B cell (primary cell): Measurements from ENCODE around the gene CACNA2D1. TPM values are rescaled to one million over a fixed set of nuclear protein-coding genes. Genes with fewer than 3 reads are reported as not detected.

Experiments used
- ATAC-seq: fragments of 200-7000 bp; cut with Tn5 transposase; one replicate; pipeline ENCODE4 v1.10.0; 2021; ENCODE audit warnings: low read depth, mild to moderate bottlenecking, moderate number of reproducible peaks, moderate library complexity
- CTCF ChIA-PET: fragments of 350-600 bp; sonication (Branson Sonifier 250); formaldehyde crosslinking; loops from one replicate; lab custom pipeline; 2021; ENCODE audit warnings: antibody characterized with exemption, inconsistent platforms; lab: Charles Lee
- POLR2A ChIA-PET: fragments of 350-600 bp; sonication (Branson Sonifier 250); formaldehyde crosslinking; loops from one replicate; lab custom pipeline; 2021; ENCODE audit warnings: antibody characterized with exemption; lab: Charles Lee
- DNase-seq: peaks from one replicate; pipeline ENCODE4 v3.0.0; 2013
- H2AFZ ChIP-seq: 2 replicates; pipeline ENCODE4 v1.6.1; 2012; ENCODE audit warnings: mild to moderate bottlenecking, low read depth, low read length; ENCODE audit not compliant: insufficient read depth, poor library complexity, severe bottlenecking
- H3K27ac ChIP-seq, 2 donors: 1 replicate in 1 of 2; 2 replicates in 1 of 2; pipeline ENCODE4 v1.5.1; 2012 to 2013; ENCODE audit warnings: low read length in 2 of 2, mild to moderate bottlenecking in 2 of 2, moderate library complexity in 1 of 2
- H3K27me3 ChIP-seq, 4 experiments: fragments of 200-600 bp in 1 of 4; sonication (generic) in 1 of 4; replicated peaks in 1 of 4; 1 replicate in 2 of 4; 2 replicates in 2 of 4; pipeline versions ENCODE4 v1.6.1 to v1.7.0; 2013 to 2016; ENCODE audit warnings: low read length in 3 of 4, mild to moderate bottlenecking in 2 of 4, mixed read lengths in 1 of 4, moderate library complexity in 1 of 4; ENCODE audit not compliant: insufficient read depth in 4 of 4, control insufficient read depth in 3 of 4; ENCODE audit errors: control extremely low read depth in 1 of 4
- H3K36me3 ChIP-seq, 2 experiments: replicated peaks in 1 of 2; 1 replicate in 1 of 2; 2 replicates in 1 of 2; pipeline versions ENCODE4 v1.6.1 to v1.7.1; 2013; ENCODE audit warnings: low read length in 1 of 2; ENCODE audit not compliant: insufficient read depth in 2 of 2, control insufficient read depth in 1 of 2; ENCODE audit errors: control extremely low read depth in 1 of 2, extremely low read depth in 1 of 2
- H3K4me1 ChIP-seq, 2 donors: fragments of 200-600 bp in 1 of 2; sonication (generic) in 1 of 2; 1 replicate in 1 of 2; 2 replicates in 1 of 2; pipeline versions ENCODE4 v1.5.1 to v1.6.1; 2013 to 2017; ENCODE audit warnings: low read length in 2 of 2; ENCODE audit not compliant: control insufficient read depth in 2 of 2, insufficient read depth in 2 of 2
- H3K4me2 ChIP-seq: replicated peaks from 2 replicates; pipeline ENCODE3; 2012; ENCODE audit warnings: mild to moderate bottlenecking, low read depth, low read length; ENCODE audit not compliant: poor library complexity, severe bottlenecking
- H3K4me3 ChIP-seq, 5 experiments: fragments of 200-600 bp in 1 of 5; sonication (generic) in 1 of 5; 1 replicate in 3 of 5; 2 replicates in 2 of 5; pipeline versions ENCODE4 v1.5.1 to v1.7.0; 2011 to 2016; ENCODE audit warnings: low read length in 4 of 5, mild to moderate bottlenecking in 4 of 5, low read depth in 2 of 5, control low read depth in 1 of 5, moderate library complexity in 1 of 5; ENCODE audit not compliant: insufficient read depth in 1 of 5; ENCODE audit errors: control extremely low read depth in 1 of 5, extremely low read depth in 1 of 5
- H3K79me2 ChIP-seq: fragments of 200-600 bp; sonication (generic); one replicate; pipeline ENCODE4 v1.6.0; 2016; ENCODE audit warnings: low read length; ENCODE audit not compliant: control insufficient read depth, insufficient read depth
- H3K9ac ChIP-seq: fragments of 200-600 bp; sonication (generic); 2 replicates; pipeline ENCODE4 v1.6.1; 2017; ENCODE audit warnings: mild to moderate bottlenecking, low read length, moderate library complexity
- H3K9me3 ChIP-seq, 3 donors: one replicate each; pipeline versions ENCODE4 v1.6.1 to v1.7.1; 2013; ENCODE audit warnings: low read length in 2 of 3; ENCODE audit not compliant: control insufficient read depth in 2 of 3, insufficient read depth in 1 of 3; ENCODE audit errors: control extremely low read depth in 1 of 3
- H4K20me1 ChIP-seq: 2 replicates; pipeline ENCODE4 v1.6.0; 2012; ENCODE audit warnings: mild to moderate bottlenecking, low read length; ENCODE audit not compliant: insufficient read depth, control insufficient read depth, poor library complexity, severe bottlenecking
- H3K27ac Mint-ChIP-seq: one replicate; pipeline ENCODE4 v1.8.0; 2021; ENCODE audit warnings: mixed read lengths
- H3K27me3 Mint-ChIP-seq: one replicate; pipeline ENCODE4 v1.8.0; 2021; ENCODE audit warnings: mixed read lengths
- H3K4me1 Mint-ChIP-seq: one replicate; pipeline ENCODE4 v1.8.0; 2021; ENCODE audit warnings: mixed read lengths
- H3K4me3 Mint-ChIP-seq: one replicate; pipeline ENCODE4 v1.8.0; 2021; ENCODE audit warnings: mixed read lengths
- H3K9me3 Mint-ChIP-seq: one replicate; pipeline ENCODE4 v1.8.0; 2022; ENCODE audit warnings: mixed read lengths; ENCODE audit not compliant: insufficient read depth
- CTCF ChIP-seq: fragments of 200-600 bp; IDR thresholded peaks from one replicate; pipeline ENCODE4 v1.8.0; 2022; ENCODE audit warnings: antibody characterized with exemption, mild to moderate bottlenecking
- EZH2 ChIP-seq: IDR thresholded peaks from 2 replicates; pipeline ENCODE4 v1.6.1; 2012; ENCODE audit warnings: borderline replicate concordance, low read depth, mild to moderate bottlenecking, moderate library complexity, low read length; ENCODE audit not compliant: insufficient read depth, poor library complexity, severe bottlenecking
- WGBS: methylation state at CpG from one replicate; pipeline ENCODE4 v1.1.5; 2013; ENCODE audit warnings: missing lambda C conversion rate; ENCODE audit not compliant: insufficient coverage; 5-methylcytosine and 5-hydroxymethylcytosine counted together
- intact Hi-C: fragments of 100-400 bp; cut with micrococcal nuclease; formaldehyde crosslinking; loops from one replicate; pipeline ENCODE4 v1.10.0; 2022
- polyA plus RNA-seq: library from polyadenylated mRNA; depleted of rRNA; stranded (reverse); fragments of >200 nt; gene quantifications from 2 replicates; pipeline ENCODE4 v1.2.3, GENCODE V29; 2012
- total RNA-seq, 2 donors: library from RNA; stranded (reverse); fragments of 120-200 nt in 1 of 2; gene quantifications; 1 replicate in 1 of 2; 2 replicates in 1 of 2; pipeline versions ENCODE4 v1.2.3 to v1.2.4, GENCODE V29; 2013 to 2022

The CACNA2D1 gene
- total and polyA plus RNA-seq, 2 donors (not counting 1 experiment from before 2014, with no cell fraction given) = not detected

- ChIA-PET POLR2A (no interaction called here), CTCF (no interaction called here)
Measured at GRCh38 chr7:82390936-82391335, 52.6 kb downstream of the CACNA2D1 start.

GRCh38 chr7:82389876-82390275 lies 53.7 kb downstream of the CACNA2D1 start:
- Mint-ChIP-seq H3K4me1 (no peaks in the 10 kb centered on the region), H3K27me3 (no peaks in the 10 kb centered on the region), H3K4me3 (no peak overlapping the region), H3K27ac (no peak overlapping the region), H3K9me3 (no peaks in the 10 kb centered on the region)
- Histone ChIP-seq H3K4me3 (no peak overlapping the region), H3K27ac (no peak overlapping the region), H3K79me2 (no peaks in the 10 kb centered on the region), H2AFZ (no peak overlapping the region), H3K27me3 (no peaks in the 10 kb centered on the region), H3K9me3 (peaks cover 0 to 5% (median 0%) of the 10 kb centered on the region in 3 donors), H4K20me1 (no peaks in the 10 kb centered on the region), H3K36me3 (no peaks in the 10 kb centered on the region), H3K4me2 (no peak overlapping the region), H3K9ac (no peak overlapping the region), H3K4me1 (no peaks in the 10 kb centered on the region)
- POLR2A ChIA-PET = no interaction called here
- CTCF ChIA-PET = no interaction called here
- DNase-seq (no peak), ATAC-seq (no peak)
- TF ChIP-seq EZH2 (no peak), CTCF (no peak)
- intact Hi-C loops = no loop called here
- 80% methylated on average over 2 of the region's 3 CpGs for WGBS

More at GRCh38 chr7:82390936-82391335, 52.6 kb downstream of the CACNA2D1 start:
- no peak for ATAC-seq
- Histone ChIP-seq H3K4me3 (no peak overlapping the region), H3K4me2 (no peak overlapping the region), H3K4me1 (no peaks in the 10 kb centered on the region), H3K36me3 (no peaks in the 10 kb centered on the region), H3K9me3 (peaks cover 0 to 5% (median 0%) of the 10 kb centered on the region in 3 donors), H3K79me2 (no peaks in the 10 kb centered on the region), H2AFZ (no peak overlapping the region), H3K27me3 (no peaks in the 10 kb centered on the region), H3K9ac (no peak overlapping the region), H4K20me1 (no peaks in the 10 kb centered on the region), H3K27ac (no peak overlapping the region)
- H3K27ac Mint-ChIP-seq = no peak overlapping the region
- no peaks in the 10 kb centered on the region for H3K9me3 Mint-ChIP-seq
- DNase-seq = no peak
- intact Hi-C loops = no loop called here
- TF ChIP-seq EZH2 = no peak
- TF ChIP-seq CTCF = no peak
- no peaks in the 10 kb centered on the region for H3K4me1 Mint-ChIP-seq
- no peak overlapping the region for H3K4me3 Mint-ChIP-seq
- no peaks in the 10 kb centered on the region for H3K27me3 Mint-ChIP-seq
